Kidney epithelial cell (primary cell): ENCODE data around the gene KIF1A. TPM values are rescaled to one million over a fixed set of nuclear protein-coding genes. Genes with fewer than 3 reads are reported as not detected.

ENCODE experiments used
- DNase-seq: peaks from one replicate; pipeline ENCODE4 v3.0.0-alpha.2; 2010; ENCODE audit warnings: low read depth
- H3K27me3 ChIP-seq: 2 replicates; pipeline ENCODE4 v1.6.0; 2011; ENCODE audit warnings: low read length; ENCODE audit not compliant: control insufficient read depth, insufficient read depth
- H3K36me3 ChIP-seq: 2 replicates; pipeline ENCODE4 v1.5.1; 2011; ENCODE audit warnings: low read length; ENCODE audit not compliant: control insufficient read depth, insufficient read depth
- H3K4me3 ChIP-seq: 2 replicates; pipeline ENCODE4 v1.5.1; 2011; ENCODE audit warnings: low read depth, mild to moderate bottlenecking, control low read depth, low read length
- total RNA-seq: library from RNA; depleted of rRNA; stranded (reverse); fragments of >200 nt; gene quantifications from 2 replicates; pipeline ENCODE4 v1.2.3, GENCODE V29; 2015
- TF ChIP-seq, protein P1 (sequence below): IDR thresholded peaks from 2 replicates; pipeline ENCODE4 v1.5.1; 2011; ENCODE audit warnings: mild to moderate bottlenecking, moderate library complexity, low read length, control low read depth, inconsistent platforms; ENCODE audit not compliant: insufficient read depth, poor library complexity, severe bottlenecking

Gene KIF1A
- total RNA-seq, 1 donor from 2014 or later: 178 TPM

GRCh38 chr2:240725671-240726070 is 94.3 kb downstream of the KIF1A start:
- H3K27me3 ChIP-seq: peaks cover 7% of the 10 kb centered on the region
- TF ChIP-seq, protein P1, sequence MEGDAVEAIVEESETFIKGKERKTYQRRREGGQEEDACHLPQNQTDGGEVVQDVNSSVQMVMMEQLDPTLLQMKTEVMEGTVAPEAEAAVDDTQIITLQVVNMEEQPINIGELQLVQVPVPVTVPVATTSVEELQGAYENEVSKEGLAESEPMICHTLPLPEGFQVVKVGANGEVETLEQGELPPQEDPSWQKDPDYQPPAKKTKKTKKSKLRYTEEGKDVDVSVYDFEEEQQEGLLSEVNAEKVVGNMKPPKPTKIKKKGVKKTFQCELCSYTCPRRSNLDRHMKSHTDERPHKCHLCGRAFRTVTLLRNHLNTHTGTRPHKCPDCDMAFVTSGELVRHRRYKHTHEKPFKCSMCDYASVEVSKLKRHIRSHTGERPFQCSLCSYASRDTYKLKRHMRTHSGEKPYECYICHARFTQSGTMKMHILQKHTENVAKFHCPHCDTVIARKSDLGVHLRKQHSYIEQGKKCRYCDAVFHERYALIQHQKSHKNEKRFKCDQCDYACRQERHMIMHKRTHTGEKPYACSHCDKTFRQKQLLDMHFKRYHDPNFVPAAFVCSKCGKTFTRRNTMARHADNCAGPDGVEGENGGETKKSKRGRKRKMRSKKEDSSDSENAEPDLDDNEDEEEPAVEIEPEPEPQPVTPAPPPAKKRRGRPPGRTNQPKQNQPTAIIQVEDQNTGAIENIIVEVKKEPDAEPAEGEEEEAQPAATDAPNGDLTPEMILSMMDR: no peak
- DNase-seq: no peak
- no peak overlapping the region for H3K4me3 ChIP-seq
- H3K36me3 ChIP-seq: no peaks in the 10 kb centered on the region

- TF ChIP-seq, protein P1: no peak
- Histone ChIP-seq H3K27me3 (peaks cover 7% of the 10 kb centered on the region), H3K36me3 (no peaks in the 10 kb centered on the region), H3K4me3 (no peak overlapping the region)
- no peak for DNase-seq
Observed at GRCh38 chr2:240725266-240725665, 94.8 kb downstream of the KIF1A start.

DNA sequence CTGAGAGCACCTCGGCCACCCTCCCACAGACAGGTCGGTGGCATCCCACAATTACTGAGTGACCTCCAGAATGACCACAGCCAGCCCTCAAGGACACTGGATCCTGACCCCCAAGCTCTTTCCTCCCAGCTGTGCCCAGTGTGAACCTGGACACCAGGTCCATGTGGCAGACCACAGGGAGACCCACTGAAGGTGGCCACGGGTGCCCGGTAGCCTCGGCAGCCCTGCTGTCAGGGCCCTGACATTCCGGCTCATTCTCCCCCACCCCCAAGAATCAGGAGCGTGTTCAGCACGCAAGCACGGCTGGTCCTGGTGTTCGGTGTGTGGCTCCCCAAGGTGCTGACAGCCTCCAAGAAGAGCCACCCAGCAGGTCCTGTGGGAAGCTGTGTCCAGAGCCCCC is 95.6 kb downstream of the KIF1A start:
- TF ChIP-seq, protein P1: no peak
- H3K27me3 ChIP-seq: peaks cover 2% of the 10 kb centered on the region
- no peaks in the 10 kb centered on the region for H3K36me3 ChIP-seq
- no peak overlapping the region for H3K4me3 ChIP-seq
- DNase-seq: no peak

DNA sequence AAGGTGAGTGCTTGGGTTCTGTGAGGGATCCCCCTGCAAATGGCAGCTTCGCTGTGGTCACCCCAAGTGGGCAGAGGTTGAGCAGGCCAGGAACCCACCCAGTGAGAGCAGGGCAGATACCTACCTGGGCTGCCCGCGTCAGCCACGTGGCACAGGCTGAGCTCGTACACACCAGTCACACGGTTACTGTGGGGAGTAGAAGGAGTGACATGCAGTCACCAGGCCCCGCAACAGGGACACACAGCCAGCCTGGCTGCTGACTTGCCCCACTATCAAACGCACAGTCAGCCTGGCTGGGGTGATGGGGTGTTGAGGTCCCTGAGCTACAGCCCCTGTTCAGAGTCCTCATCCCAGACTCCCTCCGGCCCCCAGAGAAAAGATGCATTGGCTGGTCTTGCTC is 96.2 kb downstream of the KIF1A start:
- Histone ChIP-seq H3K4me3 (no peak overlapping the region), H3K36me3 (no peaks in the 10 kb centered on the region), H3K27me3 (no peaks in the 10 kb centered on the region)
- no peak for DNase-seq
- TF ChIP-seq, protein P1: no peak

DNA sequence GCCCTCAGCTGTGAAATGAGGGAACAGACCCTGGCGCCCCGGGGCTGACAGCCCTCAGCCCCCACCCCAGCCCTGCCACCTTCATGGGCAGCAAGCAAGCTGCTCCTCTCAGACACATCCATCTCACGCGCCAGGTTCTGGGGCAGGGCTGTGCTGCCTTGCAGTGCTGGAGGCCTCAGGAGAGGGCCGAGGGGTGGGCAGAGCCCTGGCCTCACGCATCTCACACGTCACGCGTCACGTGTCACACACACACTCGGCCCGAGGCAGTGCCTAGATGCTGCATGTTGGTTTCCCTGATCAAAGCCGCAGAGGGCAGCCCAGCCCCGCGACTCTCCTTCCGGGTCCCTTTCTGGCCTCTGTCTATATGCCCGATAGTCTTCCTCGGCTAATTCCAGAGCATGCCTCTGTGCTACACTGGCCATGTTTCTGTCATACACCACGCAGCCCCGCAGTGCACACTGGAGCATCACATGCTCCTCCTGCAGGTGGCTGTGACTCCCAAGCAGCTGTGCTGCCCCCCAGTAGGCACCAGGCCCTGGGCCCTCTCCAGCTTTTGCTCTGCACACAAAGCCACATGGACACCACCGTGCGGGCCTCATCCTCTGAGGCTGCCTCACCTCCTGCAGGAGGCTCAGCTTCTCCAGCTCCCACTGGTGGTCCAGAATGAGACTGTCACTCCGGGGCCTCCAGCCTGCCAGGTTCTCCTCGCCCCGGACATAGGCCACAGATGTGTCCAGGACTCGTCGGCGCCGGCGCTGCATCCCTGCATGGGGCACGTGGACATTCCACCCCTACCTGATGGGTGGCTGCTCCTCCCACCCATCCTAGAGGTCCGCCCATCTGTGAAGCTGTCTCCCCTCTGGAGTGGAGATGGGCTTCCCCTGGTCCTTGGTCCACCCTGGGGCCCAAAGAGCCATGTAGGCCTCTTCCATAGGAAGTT is 97.0 kb downstream of the KIF1A start:
- no peaks in the 10 kb centered on the region for H3K27me3 ChIP-seq
- H3K4me3 ChIP-seq: no peak overlapping the region
- TF ChIP-seq, protein P1: no peak
- no peaks in the 10 kb centered on the region for H3K36me3 ChIP-seq
- DNase-seq: no peak
